AG09309 (cell line): ENCODE data around the gene EEF2KMT.
"Not testable (repeated sequence)": the region's sequence is repeated elsewhere in the genome, so short reads cannot be mapped to it uniquely, and the experiment has no call there.

Source experiments
- DNase-seq: peaks from one replicate; pipeline ENCODE4 v3.0.0-alpha.2; 2010; ENCODE audit warnings: low read depth
- H3K4me3 ChIP-seq: 2 replicates; pipeline ENCODE4 v1.5.1; 2011; ENCODE audit warnings: mild to moderate bottlenecking, low read depth, low read length, moderate library complexity; ENCODE audit not compliant: control insufficient read depth
- TF ChIP-seq, protein P1 (sequence below): IDR thresholded peaks from 2 replicates; pipeline ENCODE4 v1.5.1; 2011; ENCODE audit warnings: mild to moderate bottlenecking, low read depth, low read length, inconsistent platforms; ENCODE audit not compliant: insufficient read depth, control insufficient read depth; ENCODE audit errors: missing control alignments

Gene EEF2KMT

DNA sequence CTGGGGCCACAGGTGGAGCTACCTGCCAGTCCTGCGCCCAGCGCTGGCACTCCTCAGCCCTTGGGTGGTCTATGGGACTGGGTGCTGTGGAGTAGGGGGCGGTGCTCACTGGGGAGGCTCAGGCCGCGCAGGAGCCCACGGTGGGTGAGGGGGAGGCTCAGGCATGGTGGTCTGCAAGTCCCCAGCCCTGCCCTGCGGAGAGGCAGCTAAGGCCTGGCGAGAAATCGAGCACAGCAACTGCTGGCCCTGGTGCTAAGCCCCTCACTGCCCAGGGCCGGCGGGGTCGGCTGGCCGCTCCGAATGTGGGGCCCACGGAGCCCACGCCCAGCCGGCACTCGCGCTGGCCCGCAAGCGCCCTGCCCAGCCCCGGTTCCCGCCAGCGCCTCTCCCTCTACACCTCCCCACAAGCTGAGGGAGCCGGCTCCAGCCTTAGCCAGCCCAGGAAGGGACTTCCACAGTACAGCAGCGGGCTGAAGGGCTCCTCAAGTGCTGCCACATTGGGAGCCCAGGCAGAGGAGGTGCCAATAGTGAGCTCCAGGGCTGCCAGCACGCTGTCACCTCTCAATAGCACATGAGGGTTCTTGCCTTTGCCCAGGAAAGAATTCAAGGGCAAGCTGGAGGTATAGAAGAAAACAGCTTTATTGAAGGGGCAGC, 11.0 kb upstream of the EEF2KMT start:
- TF ChIP-seq, protein P1, sequence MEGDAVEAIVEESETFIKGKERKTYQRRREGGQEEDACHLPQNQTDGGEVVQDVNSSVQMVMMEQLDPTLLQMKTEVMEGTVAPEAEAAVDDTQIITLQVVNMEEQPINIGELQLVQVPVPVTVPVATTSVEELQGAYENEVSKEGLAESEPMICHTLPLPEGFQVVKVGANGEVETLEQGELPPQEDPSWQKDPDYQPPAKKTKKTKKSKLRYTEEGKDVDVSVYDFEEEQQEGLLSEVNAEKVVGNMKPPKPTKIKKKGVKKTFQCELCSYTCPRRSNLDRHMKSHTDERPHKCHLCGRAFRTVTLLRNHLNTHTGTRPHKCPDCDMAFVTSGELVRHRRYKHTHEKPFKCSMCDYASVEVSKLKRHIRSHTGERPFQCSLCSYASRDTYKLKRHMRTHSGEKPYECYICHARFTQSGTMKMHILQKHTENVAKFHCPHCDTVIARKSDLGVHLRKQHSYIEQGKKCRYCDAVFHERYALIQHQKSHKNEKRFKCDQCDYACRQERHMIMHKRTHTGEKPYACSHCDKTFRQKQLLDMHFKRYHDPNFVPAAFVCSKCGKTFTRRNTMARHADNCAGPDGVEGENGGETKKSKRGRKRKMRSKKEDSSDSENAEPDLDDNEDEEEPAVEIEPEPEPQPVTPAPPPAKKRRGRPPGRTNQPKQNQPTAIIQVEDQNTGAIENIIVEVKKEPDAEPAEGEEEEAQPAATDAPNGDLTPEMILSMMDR: no peak

DNA sequence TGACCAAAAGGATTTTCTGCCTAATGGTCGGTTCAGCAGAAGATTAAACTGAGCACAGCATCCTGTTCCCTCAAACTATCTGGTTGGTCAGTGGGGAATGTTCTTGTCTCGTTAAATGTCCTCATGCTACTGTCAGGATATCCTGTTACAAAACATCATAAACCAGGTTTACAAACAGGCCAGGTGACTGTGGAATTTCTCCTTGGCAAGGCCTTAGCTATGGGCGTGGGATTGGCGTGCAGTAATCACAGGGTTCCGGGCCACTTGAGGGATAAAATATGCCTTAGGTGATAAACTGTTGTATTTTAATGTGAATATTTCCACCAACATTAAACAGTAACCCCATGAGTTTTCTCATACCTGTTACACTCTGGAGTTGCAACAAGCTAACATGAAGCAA, 7.4 kb upstream of the EEF2KMT start:
- DNase-seq, H3K4me3 ChIP-seq: not testable (repeated sequence)

More for the DNA sequence above, 11.0 kb upstream of the EEF2KMT start:
- no peak overlapping the region for H3K4me3 ChIP-seq
- DNase-seq: no peak

DNA sequence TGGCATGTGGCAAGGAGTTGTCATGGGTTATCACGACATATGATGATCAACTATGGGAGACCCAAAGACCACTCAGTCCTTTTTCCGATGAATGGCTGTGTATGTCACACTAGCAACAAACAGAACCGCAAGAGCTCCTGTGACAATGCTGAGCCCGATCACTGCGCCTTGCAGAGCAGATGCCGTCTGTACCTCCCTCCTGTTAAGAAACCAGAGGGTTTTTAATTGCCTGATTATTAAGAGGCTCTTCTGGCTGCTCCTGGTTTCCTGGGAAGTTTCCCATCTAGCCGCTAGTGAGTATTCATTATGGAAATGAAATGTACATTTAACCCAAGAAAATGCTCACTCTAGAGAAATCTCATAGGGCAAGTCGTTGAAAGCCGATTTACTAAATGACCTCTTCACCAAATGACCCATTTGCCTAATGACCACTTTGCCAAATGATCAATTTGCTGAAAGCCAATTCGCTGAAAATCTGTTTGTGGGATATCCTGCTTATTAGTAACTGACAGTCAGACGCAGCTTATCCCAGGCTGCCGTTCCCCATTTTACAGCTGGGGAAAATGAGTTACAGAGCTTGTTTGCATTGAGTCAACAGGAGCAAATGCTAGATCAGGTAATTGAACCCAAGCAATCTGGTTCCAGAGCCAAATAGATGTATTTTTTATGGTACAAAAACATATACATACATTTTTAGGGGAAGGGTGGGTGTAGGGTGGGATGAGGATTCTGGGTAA, 5.9 kb upstream of the EEF2KMT start:
- not testable (repeated sequence) for DNase-seq

DNA sequence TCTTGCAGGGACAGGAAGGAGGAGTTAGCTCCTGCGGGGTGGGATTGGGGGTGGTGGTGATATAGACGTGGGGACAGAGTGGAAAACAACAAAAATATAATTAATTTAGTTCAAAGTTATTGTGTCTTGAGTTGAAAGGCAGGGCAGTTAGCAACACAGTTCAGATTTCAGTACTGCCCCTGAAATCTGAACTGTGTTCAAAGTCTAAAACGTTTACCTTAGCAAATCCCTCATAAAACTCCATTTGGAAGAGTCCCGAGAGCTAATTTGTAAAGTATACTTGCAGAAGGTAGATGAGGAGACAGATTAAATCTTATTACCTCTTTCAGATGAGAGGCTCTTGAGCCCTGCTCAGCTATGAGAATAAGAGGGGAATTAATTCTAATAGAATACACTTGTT, 1.6 kb upstream of the EEF2KMT start:
- H3K4me3 ChIP-seq, DNase-seq: not testable (repeated sequence)

More for the DNA sequence above, 5.9 kb upstream of the EEF2KMT start:
- H3K4me3 ChIP-seq: not testable (repeated sequence)

DNA sequence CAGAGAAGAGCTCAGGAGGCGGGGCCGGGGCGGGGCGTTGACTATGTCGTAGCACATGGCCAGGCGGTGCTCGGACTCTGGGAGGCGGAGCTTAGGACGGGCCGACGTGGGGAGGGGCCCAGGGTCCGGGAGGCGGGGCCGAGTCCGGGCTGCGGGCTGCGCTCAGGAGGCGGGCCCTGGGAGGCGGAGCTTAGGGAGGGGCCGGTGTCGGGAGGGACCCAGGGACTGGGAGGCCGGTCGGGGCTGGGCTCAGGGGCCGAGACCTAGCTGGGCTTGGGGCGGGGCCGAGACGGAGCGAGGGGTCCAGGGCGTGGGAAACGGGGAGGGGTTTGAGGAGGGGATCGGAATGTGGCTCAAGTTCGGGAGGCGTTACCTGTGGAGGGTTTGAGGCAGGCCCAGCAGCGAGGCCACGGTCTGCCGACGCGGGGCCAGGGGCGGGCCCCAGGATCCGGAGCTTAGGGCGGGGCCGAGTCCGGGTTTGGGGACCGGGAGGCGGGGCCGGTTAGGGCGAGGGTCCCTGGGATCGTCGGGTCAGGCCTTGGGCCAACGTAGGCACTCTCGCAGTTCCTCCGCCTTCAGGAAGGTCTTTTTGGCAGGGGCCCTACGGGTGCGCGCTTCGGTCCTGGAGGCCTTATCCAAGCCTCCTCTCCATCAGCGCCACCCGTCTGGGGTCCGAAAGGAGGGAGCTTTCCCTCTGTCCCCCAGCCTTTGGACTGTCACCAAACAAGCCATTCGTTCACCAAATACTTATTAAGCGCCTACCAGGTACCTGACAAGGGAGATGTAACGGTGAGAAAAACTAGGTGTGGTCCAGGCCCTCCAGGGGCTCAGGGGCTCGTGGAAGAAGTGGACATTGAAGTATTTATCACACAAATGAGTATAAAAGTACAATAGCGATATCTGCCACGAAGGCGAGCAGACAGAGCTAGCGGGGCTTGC, 895 bp upstream of the EEF2KMT start:
- peak overlapping the region; percentile 50 for H3K4me3 ChIP-seq
- DNase-seq: not testable (repeated sequence)

DNA sequence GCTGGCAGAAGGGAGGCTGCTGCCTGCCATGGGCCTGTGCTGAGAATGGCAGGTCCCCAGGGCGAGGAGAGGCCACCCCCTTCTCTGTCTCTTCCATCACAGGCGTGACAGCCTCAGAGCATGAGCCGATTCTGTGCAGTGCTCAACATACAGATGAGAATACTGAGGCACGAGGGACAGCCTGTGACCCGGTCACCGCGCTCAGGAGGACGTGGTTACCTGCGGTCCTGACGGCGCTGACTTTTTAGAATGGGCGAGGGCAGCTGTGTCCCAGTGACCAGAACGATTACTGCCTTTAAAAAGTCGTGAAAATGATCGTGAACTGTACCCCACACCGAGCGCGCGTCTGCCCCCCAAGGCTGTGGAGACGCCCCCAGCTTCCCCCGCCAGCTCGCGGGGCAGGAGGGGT, 530 bp downstream of the EEF2KMT start:
- DNase-seq: not testable (repeated sequence)
- peak overlapping the region; percentile 52 for H3K4me3 ChIP-seq

DNA sequence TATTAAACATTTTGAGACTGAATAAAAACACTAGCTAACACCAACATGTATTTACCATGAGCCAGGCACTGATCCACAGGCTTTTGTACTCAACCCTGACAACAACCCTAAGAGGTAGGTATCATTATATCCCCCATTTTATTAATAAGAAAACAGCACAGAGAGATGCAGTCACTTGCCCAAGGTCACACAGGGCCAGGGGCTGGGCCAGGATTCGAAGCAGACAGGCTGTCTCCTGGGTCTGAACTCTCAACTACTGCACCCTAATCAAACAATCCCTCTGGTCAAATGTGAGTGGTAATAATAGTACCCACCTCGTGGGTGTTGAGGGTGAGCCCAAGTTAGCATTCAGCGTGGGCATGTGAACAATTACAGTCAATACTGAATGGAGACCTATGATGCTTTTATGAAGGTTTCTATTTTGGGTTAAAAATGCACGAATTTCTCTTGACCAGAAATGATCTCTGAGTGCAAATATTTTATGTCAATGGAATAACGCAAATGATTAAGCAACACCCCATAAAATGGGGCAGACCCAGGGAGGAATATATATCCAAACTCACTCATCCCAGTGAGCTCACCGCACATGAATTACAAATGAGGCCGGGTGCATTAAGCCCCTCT, 1.0 kb downstream of the EEF2KMT start:
- DNase-seq: not testable (repeated sequence)
- peak overlapping the region; percentile 52 for H3K4me3 ChIP-seq

DNA sequence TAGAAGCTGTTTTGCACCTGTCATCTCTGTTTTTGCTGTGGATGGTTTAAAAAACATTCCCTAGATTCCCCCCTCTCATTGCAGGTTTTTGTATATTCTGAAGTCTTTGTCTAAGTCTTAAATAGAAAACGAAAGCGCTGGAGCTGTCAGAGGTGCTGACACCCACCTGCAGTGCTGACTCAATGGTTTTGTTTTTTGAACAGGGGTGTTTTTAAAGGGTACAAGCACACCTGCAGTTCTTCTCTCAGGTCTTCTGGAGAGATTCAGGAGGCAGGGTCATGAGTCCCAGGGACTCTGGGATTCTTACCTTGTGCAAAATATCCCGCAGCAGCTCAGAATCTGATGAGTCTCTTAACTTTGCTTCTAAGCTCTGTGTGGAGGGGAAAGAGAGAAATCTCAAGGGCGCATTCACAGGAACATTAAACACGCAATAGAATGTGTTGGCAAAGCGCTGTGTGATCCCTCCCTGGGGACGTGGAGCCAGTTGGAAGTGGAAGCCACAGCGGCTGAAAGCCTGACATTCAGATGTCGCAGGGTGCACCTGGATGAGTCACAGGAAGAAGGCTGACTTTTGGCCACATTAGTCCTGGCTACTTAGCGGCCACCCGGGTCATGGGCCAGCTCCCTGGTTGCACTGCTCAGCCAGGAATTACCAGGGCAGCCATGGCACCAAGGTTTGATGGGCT, 2.3 kb downstream of the EEF2KMT start:
- not testable (repeated sequence) for H3K4me3 ChIP-seq, DNase-seq

DNA sequence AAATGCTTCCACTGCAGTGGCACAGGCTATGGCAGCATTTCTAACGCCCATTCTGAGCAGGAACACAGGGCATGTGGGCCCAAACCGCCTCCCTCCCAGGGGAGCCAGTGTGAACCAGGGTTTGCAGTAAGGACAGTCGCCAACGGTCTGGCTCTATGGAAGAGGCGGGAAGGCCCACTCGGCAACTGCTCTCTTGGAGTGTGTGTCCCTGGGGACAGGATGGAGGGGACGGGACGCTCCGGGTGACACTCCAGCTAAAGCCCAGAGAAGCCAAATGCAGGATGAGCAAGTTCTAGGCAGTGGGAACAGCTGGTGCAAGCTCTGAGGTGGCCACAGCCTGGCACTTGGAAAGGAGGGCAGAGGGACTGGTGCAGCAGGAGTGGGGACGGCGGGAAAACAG, 3.8 kb downstream of the EEF2KMT start:
- not testable (repeated sequence) for DNase-seq, H3K4me3 ChIP-seq

DNA sequence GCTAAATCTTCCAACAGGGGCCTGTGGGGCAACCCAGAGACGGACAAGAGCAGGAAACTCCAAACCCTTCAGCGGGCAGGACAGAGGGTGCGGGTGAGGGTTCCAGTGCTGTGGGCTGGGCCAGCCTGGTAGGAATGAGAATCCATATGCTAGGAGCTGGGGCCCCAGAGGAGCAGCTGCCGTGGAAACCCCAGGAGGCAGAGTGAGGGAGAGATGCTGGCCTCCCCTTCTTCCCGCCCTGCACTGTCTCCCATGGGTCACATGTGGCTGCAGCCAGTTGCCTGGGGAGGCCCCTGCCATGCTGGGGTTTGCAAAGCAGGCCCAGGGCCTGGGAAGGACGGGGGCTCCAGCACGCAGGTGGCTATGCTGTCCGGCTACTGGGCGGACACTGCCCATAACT, 4.5 kb downstream of the EEF2KMT start:
- DNase-seq, H3K4me3 ChIP-seq: not testable (repeated sequence)

DNA sequence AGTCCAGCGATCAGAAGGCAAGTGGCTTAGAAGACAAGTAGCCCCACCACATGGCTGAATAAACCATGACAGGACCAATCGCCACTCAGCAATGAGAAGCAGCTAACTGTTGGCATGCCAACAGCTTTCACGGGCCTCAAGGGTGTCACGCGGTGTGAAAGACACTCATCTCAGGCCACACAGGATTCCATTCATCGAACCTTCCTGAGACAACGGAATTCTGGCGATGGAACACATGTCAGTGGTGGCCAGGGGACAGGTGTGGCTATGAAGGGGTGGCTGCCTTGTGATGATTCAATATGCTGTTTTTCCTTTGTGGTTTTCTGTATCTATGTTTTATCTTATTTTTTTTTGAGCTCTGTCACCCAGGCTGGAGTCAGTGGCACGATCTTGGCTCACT, 7.0 kb downstream of the EEF2KMT start:
- DNase-seq, H3K4me3 ChIP-seq: not testable (repeated sequence)

DNA sequence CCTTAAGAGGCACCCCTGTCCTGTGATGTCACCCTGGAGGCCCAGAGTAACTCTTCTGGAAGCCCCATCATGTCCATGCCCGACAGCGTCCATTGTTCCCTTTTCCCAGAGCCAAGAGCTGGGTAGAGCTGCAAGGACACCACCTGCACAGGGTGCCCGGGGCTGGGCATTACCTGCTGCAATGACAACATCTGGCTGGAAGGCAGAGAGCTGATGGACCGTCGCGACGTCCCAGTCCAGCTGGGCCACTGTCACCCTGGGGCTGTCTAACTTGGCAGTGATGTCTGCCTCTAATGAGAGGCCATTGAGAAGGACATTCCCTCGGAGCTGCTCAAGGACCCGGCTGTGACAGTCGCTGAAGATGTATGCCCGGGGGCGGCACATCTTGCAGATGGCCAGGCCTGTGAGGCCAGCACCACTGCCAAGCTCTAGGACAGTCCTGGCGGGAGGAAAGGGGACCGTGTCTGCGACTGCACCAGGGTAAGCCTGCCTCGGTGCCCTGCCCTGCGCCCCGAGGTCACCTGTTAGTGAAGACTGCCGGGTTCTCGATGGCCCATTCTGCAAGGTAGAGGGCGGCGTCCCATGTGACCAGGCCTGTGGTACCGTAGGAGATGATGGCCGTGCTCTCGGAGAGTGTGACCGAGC, 7.6 kb downstream of the EEF2KMT start:
- H3K4me3 ChIP-seq, DNase-seq: not testable (repeated sequence)

DNA sequence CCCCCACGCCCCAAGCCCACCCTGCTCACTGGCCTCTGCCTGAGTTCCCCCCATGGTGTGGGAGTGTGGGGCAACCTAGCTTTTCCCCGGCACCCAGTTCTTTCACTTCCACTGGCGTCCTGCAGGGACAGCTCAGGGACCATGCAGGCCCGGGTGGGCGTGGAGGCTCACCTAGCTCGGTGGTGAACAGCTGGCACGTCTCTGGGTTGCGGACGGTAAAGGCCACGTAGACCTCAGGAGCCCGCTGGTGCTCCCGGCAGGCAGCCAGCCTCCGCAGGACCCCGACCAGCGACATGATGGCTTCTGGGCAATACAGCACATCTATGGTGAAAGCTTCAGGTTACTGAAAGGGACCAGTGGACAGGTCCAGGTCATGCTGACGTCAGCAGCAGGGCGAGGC, 8.7 kb downstream of the EEF2KMT start:
- DNase-seq: not testable (repeated sequence)

DNA sequence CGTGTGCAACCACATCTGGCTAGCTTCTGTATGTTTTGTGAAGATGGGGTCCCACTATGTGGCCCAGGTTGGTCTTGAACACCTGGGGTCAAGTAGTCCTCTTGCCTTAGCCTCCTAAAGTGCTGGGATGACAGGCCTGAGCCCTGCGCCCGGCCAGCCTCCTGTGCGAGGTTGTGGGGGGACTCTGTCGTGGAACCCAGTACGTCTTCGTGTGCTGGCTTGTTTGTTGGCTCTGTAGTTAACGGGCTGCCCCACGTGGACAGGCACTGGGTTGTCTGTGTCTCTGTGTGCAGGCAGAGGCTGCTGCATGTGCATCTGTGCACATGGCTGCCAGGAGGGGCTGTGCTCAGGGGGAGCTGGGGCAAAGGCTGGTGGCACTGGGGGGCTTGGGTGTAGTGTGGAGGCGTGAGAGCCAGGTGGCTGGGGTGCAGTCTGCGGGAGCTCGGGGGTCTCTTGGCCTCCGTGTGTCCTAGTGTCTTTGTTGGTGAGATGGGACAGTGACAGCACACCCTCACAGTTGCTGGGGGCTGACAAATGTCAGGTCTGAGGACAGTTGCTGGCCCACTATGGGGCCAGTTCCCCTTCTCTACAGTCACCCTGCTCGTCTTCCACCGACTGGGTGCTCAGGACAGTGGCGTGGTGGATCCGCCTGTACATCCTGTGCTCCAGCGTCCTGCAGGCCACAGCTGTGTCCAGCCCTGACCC, 9.4 kb downstream of the EEF2KMT start:
- not testable (repeated sequence) for H3K4me3 ChIP-seq, DNase-seq

More for the DNA sequence above, 8.7 kb downstream of the EEF2KMT start:
- not testable (repeated sequence) for H3K4me3 ChIP-seq

DNA sequence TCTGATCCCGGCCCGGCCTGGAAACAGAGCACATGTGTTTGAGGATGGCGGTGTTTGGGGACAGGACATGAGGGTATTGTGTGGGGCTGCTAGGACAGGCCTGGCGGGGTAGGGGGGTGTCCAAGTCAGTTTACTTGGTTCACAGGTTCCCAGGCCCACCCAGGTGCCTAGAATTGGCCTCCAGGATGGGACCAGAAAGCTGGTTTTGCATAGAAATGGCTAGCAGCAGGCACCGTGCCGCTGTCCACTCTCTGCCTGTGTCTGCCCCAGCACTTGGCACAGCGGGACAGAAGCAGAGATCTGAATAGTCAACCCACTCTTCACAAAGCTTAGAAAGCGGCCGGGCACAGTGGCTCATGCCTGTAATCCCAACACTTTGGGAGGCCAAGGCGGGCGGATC, 11.9 kb downstream of the EEF2KMT start:
- not testable (repeated sequence) for H3K4me3 ChIP-seq, DNase-seq
